ENCODE data around the gene PIGK. TPM values are rescaled to one million over a fixed set of nuclear protein-coding genes. Genes with fewer than 3 reads are reported as not detected.

The PIGK gene
- total and polyA plus RNA-seq, 5 donors from 2014 or later = 18.4 to 68.9 (median 55.9) TPM

- H3K4me3 ChIP-seq (ENCODE audit: low read depth, low read length) = no peak overlapping the region
- H3K36me3 ChIP-seq (ENCODE audit: control insufficient read depth, insufficient read depth, low read length) = no peaks in the 10 kb centered on the region
- H3K27me3 ChIP-seq (ENCODE audit: control insufficient read depth, insufficient read depth, low read length) = peaks cover 2% of the 10 kb centered on the region
- Mint-ChIP-seq H3K4me1 (no peaks in the 10 kb centered on the region), H3K27me3 (peaks cover 4% of the 10 kb centered on the region), H3K9me3 (peaks cover 0 to 4% (median 0%) of the 10 kb centered on the region in 7 donors), H3K4me3 (no peak overlapping the region), H3K36me3 (no peaks in the 10 kb centered on the region), H3K27ac (no peak overlapping the region)
- H3K4me1 ChIP-seq (ENCODE audit: control insufficient read depth, insufficient read depth, low read length, poor library complexity, severe bottlenecking) = no peaks in the 10 kb centered on the region
- ATAC-seq (ENCODE audit: low read depth in 2 of 2) (no peak), DNase-seq (no peak)
- no peaks in the 10 kb centered on the region for H3K9me3 ChIP-seq (ENCODE audit: control insufficient read depth in 2 of 2, low read length in 2 of 2)
- no peak overlapping the region for H3K27ac ChIP-seq (ENCODE audit: insufficient read depth, low read length, poor library complexity, severe bottlenecking)
Measured at GRCh38 chr1:77068013-77068412, 151.2 kb downstream of the PIGK start.

GRCh38 chr1:77065693-77066342, 153.4 kb downstream of the PIGK start:
- ATAC-seq (ENCODE audit: low read depth in 2 of 2) = no peak
- H3K36me3 Mint-ChIP-seq = no peaks in the 10 kb centered on the region
- no peak overlapping the region for H3K4me3 Mint-ChIP-seq

GRCh38 chr1:77064246-77064645, 155.0 kb downstream of the PIGK start:
- Histone ChIP-seq H3K9me3 (ENCODE audit: control insufficient read depth in 2 of 2, low read length in 2 of 2) (no peaks in the 10 kb centered on the region), H3K4me3 (ENCODE audit: low read depth, low read length) (no peak overlapping the region), H3K27ac (ENCODE audit: insufficient read depth, low read length, poor library complexity, severe bottlenecking) (no peak overlapping the region), H3K27me3 (ENCODE audit: control insufficient read depth, insufficient read depth, low read length) (peaks cover 2% of the 10 kb centered on the region), H3K4me1 (ENCODE audit: control insufficient read depth, insufficient read depth, low read length, poor library complexity, severe bottlenecking) (no peaks in the 10 kb centered on the region), H3K36me3 (ENCODE audit: control insufficient read depth, insufficient read depth, low read length) (no peaks in the 10 kb centered on the region)
- no peak for DNase-seq
- Mint-ChIP-seq H3K4me3 (no peak overlapping the region), H3K9me3 (peaks cover 0 to 4% (median 0%) of the 10 kb centered on the region in 7 donors), H3K36me3 (no peaks in the 10 kb centered on the region), H3K4me1 (no peaks in the 10 kb centered on the region), H3K27ac (no peak overlapping the region), H3K27me3 (peaks cover 9% of the 10 kb centered on the region)
- ATAC-seq (ENCODE audit: low read depth in 2 of 2) = no peak

More at GRCh38 chr1:77065693-77066342, 153.4 kb downstream of the PIGK start:
- H3K9me3 ChIP-seq (ENCODE audit: control insufficient read depth in 2 of 2, low read length in 2 of 2) = no peaks in the 10 kb centered on the region
- no peak overlapping the region for H3K27ac Mint-ChIP-seq
- DNase-seq = no peak
- H3K4me1 Mint-ChIP-seq = no peaks in the 10 kb centered on the region
- H3K4me3 ChIP-seq (ENCODE audit: low read depth, low read length) = no peak overlapping the region
- peaks cover 0 to 4% (median 0%) of the 10 kb centered on the region in 7 donors for H3K9me3 Mint-ChIP-seq
- no peaks in the 10 kb centered on the region for H3K4me1 ChIP-seq (ENCODE audit: control insufficient read depth, insufficient read depth, low read length, poor library complexity, severe bottlenecking)
- no peaks in the 10 kb centered on the region for H3K36me3 ChIP-seq (ENCODE audit: control insufficient read depth, insufficient read depth, low read length)
- no peak overlapping the region for H3K27ac ChIP-seq (ENCODE audit: insufficient read depth, low read length, poor library complexity, severe bottlenecking)
- peaks cover 2% of the 10 kb centered on the region for H3K27me3 ChIP-seq (ENCODE audit: control insufficient read depth, insufficient read depth, low read length)
- peaks cover 4% of the 10 kb centered on the region for H3K27me3 Mint-ChIP-seq

GRCh38 chr1:77063118-77063517, 156.1 kb downstream of the PIGK start:
- Mint-ChIP-seq H3K27me3 (peaks cover 9% of the 10 kb centered on the region), H3K4me1 (no peaks in the 10 kb centered on the region)

GRCh38 chr1:77061162-77061561, 158.1 kb downstream of the PIGK start:
- H3K36me3 Mint-ChIP-seq = no peaks in the 10 kb centered on the region
- no peak overlapping the region for H3K27ac Mint-ChIP-seq
- H3K4me3 ChIP-seq (ENCODE audit: low read depth, low read length) = no peak overlapping the region
- H3K4me3 Mint-ChIP-seq = no peak overlapping the region
- no peak for DNase-seq
- peaks cover 2% of the 10 kb centered on the region for H3K27me3 ChIP-seq (ENCODE audit: control insufficient read depth, insufficient read depth, low read length)
- peaks cover 0 to 2% (median 0%) of the 10 kb centered on the region in 7 donors for H3K9me3 Mint-ChIP-seq
- no peaks in the 10 kb centered on the region for H3K36me3 ChIP-seq (ENCODE audit: control insufficient read depth, insufficient read depth, low read length)
- no peaks in the 10 kb centered on the region for H3K4me1 Mint-ChIP-seq
- H3K27me3 Mint-ChIP-seq = peaks cover 5% of the 10 kb centered on the region
- H3K27ac ChIP-seq (ENCODE audit: insufficient read depth, low read length, poor library complexity, severe bottlenecking) = no peak overlapping the region
- no peaks in the 10 kb centered on the region for H3K4me1 ChIP-seq (ENCODE audit: control insufficient read depth, insufficient read depth, low read length, poor library complexity, severe bottlenecking)
- ATAC-seq (ENCODE audit: low read depth in 2 of 2) = no peak
- H3K9me3 ChIP-seq (ENCODE audit: control insufficient read depth in 2 of 2, low read length in 2 of 2) = no peaks in the 10 kb centered on the region

More at GRCh38 chr1:77063118-77063517, 156.1 kb downstream of the PIGK start:
- Histone ChIP-seq H3K4me1 (ENCODE audit: control insufficient read depth, insufficient read depth, low read length, poor library complexity, severe bottlenecking) (no peaks in the 10 kb centered on the region), H3K27ac (ENCODE audit: insufficient read depth, low read length, poor library complexity, severe bottlenecking) (no peak overlapping the region), H3K9me3 (ENCODE audit: control insufficient read depth in 2 of 2, low read length in 2 of 2) (no peaks in the 10 kb centered on the region), H3K4me3 (ENCODE audit: low read depth, low read length) (no peak overlapping the region), H3K36me3 (ENCODE audit: control insufficient read depth, insufficient read depth, low read length) (no peaks in the 10 kb centered on the region), H3K27me3 (ENCODE audit: control insufficient read depth, insufficient read depth, low read length) (peaks cover 2% of the 10 kb centered on the region)
- Mint-ChIP-seq H3K27ac (no peak overlapping the region), H3K4me3 (no peak overlapping the region), H3K36me3 (no peaks in the 10 kb centered on the region), H3K9me3 (peaks cover 0 to 4% (median 0%) of the 10 kb centered on the region in 7 donors)
- no peak for DNase-seq
- ATAC-seq (ENCODE audit: low read depth in 2 of 2) = no peak

GRCh38 chr1:77060000-77060399, 159.2 kb downstream of the PIGK start:
- Histone ChIP-seq H3K4me3 (ENCODE audit: low read depth, low read length) (no peak overlapping the region), H3K36me3 (ENCODE audit: control insufficient read depth, insufficient read depth, low read length) (no peaks in the 10 kb centered on the region), H3K27me3 (ENCODE audit: control insufficient read depth, insufficient read depth, low read length) (peaks cover 2% of the 10 kb centered on the region), H3K27ac (ENCODE audit: insufficient read depth, low read length, poor library complexity, severe bottlenecking) (no peak overlapping the region), H3K9me3 (ENCODE audit: control insufficient read depth in 2 of 2, low read length in 2 of 2) (no peaks in the 10 kb centered on the region), H3K4me1 (ENCODE audit: control insufficient read depth, insufficient read depth, low read length, poor library complexity, severe bottlenecking) (no peaks in the 10 kb centered on the region)
- peaks cover 0 to 4% (median 0%) of the 10 kb centered on the region in 7 donors for H3K9me3 Mint-ChIP-seq
- no peak overlapping the region for H3K4me3 Mint-ChIP-seq
- ATAC-seq (ENCODE audit: low read depth in 2 of 2) (no peak), DNase-seq (no peak)
- peaks cover 10% of the 10 kb centered on the region for H3K27me3 Mint-ChIP-seq
- H3K27ac Mint-ChIP-seq = no peak overlapping the region
- no peaks in the 10 kb centered on the region for H3K36me3 Mint-ChIP-seq
- no peaks in the 10 kb centered on the region for H3K4me1 Mint-ChIP-seq

- peaks cover 0 to 4% (median 0%) of the 10 kb centered on the region in 7 donors for H3K9me3 Mint-ChIP-seq
- peaks cover 10% of the 10 kb centered on the region for H3K27me3 Mint-ChIP-seq
- H3K27me3 ChIP-seq (ENCODE audit: control insufficient read depth, insufficient read depth, low read length) = no peaks in the 10 kb centered on the region
- DNase-seq (no peak), ATAC-seq (ENCODE audit: low read depth in 2 of 2) (no peak)
- H3K4me1 Mint-ChIP-seq = no peaks in the 10 kb centered on the region
- H3K36me3 ChIP-seq (ENCODE audit: control insufficient read depth, insufficient read depth, low read length) = no peaks in the 10 kb centered on the region
- H3K4me1 ChIP-seq (ENCODE audit: control insufficient read depth, insufficient read depth, low read length, poor library complexity, severe bottlenecking) = no peaks in the 10 kb centered on the region
- no peaks in the 10 kb centered on the region for H3K9me3 ChIP-seq (ENCODE audit: control insufficient read depth in 2 of 2, low read length in 2 of 2)
- H3K4me3 ChIP-seq (ENCODE audit: low read depth, low read length) = no peak overlapping the region
- no peak overlapping the region for H3K27ac ChIP-seq (ENCODE audit: insufficient read depth, low read length, poor library complexity, severe bottlenecking)
- no peak overlapping the region for H3K27ac Mint-ChIP-seq
- H3K4me3 Mint-ChIP-seq = no peak overlapping the region
- H3K36me3 Mint-ChIP-seq = no peaks in the 10 kb centered on the region
Measured at GRCh38 chr1:77057994-77058585, 161.1 kb downstream of the PIGK start.

GRCh38 chr1:77056525-77056924, 162.7 kb downstream of the PIGK start:
- peaks cover 10% of the 10 kb centered on the region for H3K27me3 Mint-ChIP-seq
- H3K4me1 Mint-ChIP-seq = no peaks in the 10 kb centered on the region
- Histone ChIP-seq H3K9me3 (ENCODE audit: control insufficient read depth in 2 of 2, low read length in 2 of 2) (no peaks in the 10 kb centered on the region), H3K27ac (ENCODE audit: insufficient read depth, low read length, poor library complexity, severe bottlenecking) (no peak overlapping the region), H3K36me3 (ENCODE audit: control insufficient read depth, insufficient read depth, low read length) (no peaks in the 10 kb centered on the region), H3K4me1 (ENCODE audit: control insufficient read depth, insufficient read depth, low read length, poor library complexity, severe bottlenecking) (no peaks in the 10 kb centered on the region), H3K4me3 (ENCODE audit: low read depth, low read length) (no peak overlapping the region), H3K27me3 (ENCODE audit: control insufficient read depth, insufficient read depth, low read length) (no peaks in the 10 kb centered on the region)
- ATAC-seq (ENCODE audit: low read depth in 2 of 2) (no peak), DNase-seq (no peak)
- no peaks in the 10 kb centered on the region for H3K36me3 Mint-ChIP-seq
- H3K27ac Mint-ChIP-seq = no peak overlapping the region
- peaks cover 0 to 4% (median 0%) of the 10 kb centered on the region in 7 donors for H3K9me3 Mint-ChIP-seq
- no peak overlapping the region for H3K4me3 Mint-ChIP-seq

Data from CD4-positive, CD25-positive, alpha-beta regulatory T cell (primary cell).